ENCODE data around the gene PML. TPM values are rescaled to one million over a fixed set of nuclear protein-coding genes. Genes with fewer than 3 reads are reported as not detected.

PML gene
- total RNA-seq, 8 experiments from 2014 or later: 7.2 to 37.8 (median 12.6) TPM

- Histone ChIP-seq H3K4me3 (no peak overlapping the region), H3K27ac (no peak overlapping the region), H3K4me1 (replicated peaks in 1 of 2) (peaks cover 31% of the 10 kb centered on the region in 2 donors)
- ATAC-seq (replicated peaks in 6 of 8): no peak
- 78 to 93% methylated on average over 9 to 10 of the region's 13 CpGs; no CpG with 5 or more reads in 8 of the 10 experiments for WGBS, 10 experiments
- in situ Hi-C loops (cut with MboI; ENCODE audit: low pct_unique_long_range_greater_than_20kb in 2 of 9, low sequenced_read_pairs in 9 of 9, unreplicated experiment in 9 of 9): no loop called here
Observed at GRCh38 chr15:73988445-73988969, 6.0 kb upstream of the PML start.

GRCh38 chr15:73989001-73989798, 5.3 kb upstream of the PML start:
- WGBS, 10 experiments: 0 to 83% (median 63%) methylated on average over 1 to 7 of the region's 9 CpGs; no CpG with 5 or more reads in 3 of the 10 experiments
- peak in 2 of 8 experiments; percentile 20 to 49 for ATAC-seq (replicated peaks in 6 of 8)
- in situ Hi-C loops (cut with MboI; ENCODE audit: low pct_unique_long_range_greater_than_20kb in 2 of 9, low sequenced_read_pairs in 9 of 9, unreplicated experiment in 9 of 9): no loop called here
- H3K27ac ChIP-seq: no peak overlapping the region
- H3K4me3 ChIP-seq: no peak overlapping the region
- peaks cover 35% of the 10 kb centered on the region in 2 donors for H3K4me1 ChIP-seq (replicated peaks in 1 of 2)

- H3K27ac ChIP-seq: no peak overlapping the region
- peaks cover 33% of the 10 kb centered on the region in 2 donors for H3K4me1 ChIP-seq (replicated peaks in 1 of 2)
Observed at GRCh38 chr15:73990250-73991005, 4.1 kb upstream of the PML start.

GRCh38 chr15:73991260-73991659, 3.3 kb upstream of the PML start:
- WGBS, 10 experiments: 0 to 89% (median 50%) methylated on average over 1 to 3 of the region's 5 CpGs; no CpG with 5 or more reads in 4 of the 10 experiments
- ATAC-seq (replicated peaks in 6 of 8): peak in 2 of 8 experiments; percentile 4 to 21
- Histone ChIP-seq H3K4me3 (peak overlapping the region; percentile 60 to 96 (median 91)), H3K4me1 (replicated peaks in 1 of 2) (peaks cover 30 to 33% of the 10 kb centered on the region in 2 donors), H3K27ac (no peak overlapping the region)
- in situ Hi-C loops (cut with MboI; ENCODE audit: low pct_unique_long_range_greater_than_20kb in 2 of 9, low sequenced_read_pairs in 9 of 9, unreplicated experiment in 9 of 9): no loop called here

More at GRCh38 chr15:73990250-73991005, 4.1 kb upstream of the PML start:
- in situ Hi-C loops (cut with MboI; ENCODE audit: low pct_unique_long_range_greater_than_20kb in 2 of 9, low sequenced_read_pairs in 9 of 9, unreplicated experiment in 9 of 9): no loop called here
- H3K4me3 ChIP-seq: no peak overlapping the region
- WGBS, 10 experiments: 25 to 100% (median 82%) methylated on average over 1 to 8 of the region's 9 CpGs; no CpG with 5 or more reads in 3 of the 10 experiments
- ATAC-seq (replicated peaks in 6 of 8): no peak

- in situ Hi-C loops (cut with MboI; ENCODE audit: low pct_unique_long_range_greater_than_20kb in 2 of 9, low sequenced_read_pairs in 9 of 9, unreplicated experiment in 9 of 9): no loop called here
- ATAC-seq (replicated peaks in 6 of 8): peak; percentile 56 to 88 (median 84)
- H3K4me1 ChIP-seq (replicated peaks in 1 of 2): peaks cover 26% of the 10 kb centered on the region in 2 donors
- WGBS, 10 experiments: 0 to 10% (median 0%) methylated on average over 1 to 8 of the region's 72 CpGs; no CpG with 5 or more reads in 6 of the 10 experiments
- H3K27ac ChIP-seq: peak within 1 kb of the TSS; percentile 21 to 69
- H3K4me3 ChIP-seq: peak within 1 kb of the TSS; percentile 60 to 96 (median 91)
Observed at GRCh38 chr15:73991726-73992593, 2.6 kb upstream of the PML start, which contains the start of gene STOML1. STOML1 (minus strand) TSS chr15:73992295; CDS start chr15:73992223, 72 bp downstream.

- in situ Hi-C loops (cut with MboI; ENCODE audit: low pct_unique_long_range_greater_than_20kb in 2 of 9, low sequenced_read_pairs in 9 of 9, unreplicated experiment in 9 of 9): no loop called here
- peaks cover 26% of the 10 kb centered on the region in 2 donors for H3K4me1 ChIP-seq (replicated peaks in 1 of 2)
- no peak for ATAC-seq (replicated peaks in 6 of 8)
- H3K27ac ChIP-seq: no peak overlapping the region
- WGBS, 10 experiments: 82 to 100% (median 87%) methylated on average over 2 to 4 of the region's 5 CpGs; no CpG with 5 or more reads in 6 of the 10 experiments
- peak overlapping the region in 4 of 5 donors; percentile 82 to 96 (median 92) for H3K4me3 ChIP-seq
Observed at GRCh38 chr15:73992594-73992898, 2.0 kb upstream of the PML start.

GRCh38 chr15:73993211-73993994, 1.1 kb upstream of the PML start:
- Histone ChIP-seq H3K4me1 (replicated peaks in 1 of 2) (peaks cover 26% of the 10 kb centered on the region in 2 donors), H3K4me3 (peak overlapping the region; percentile 45 to 91 (median 80)), H3K27ac (no peak overlapping the region)
- ATAC-seq (replicated peaks in 6 of 8): no peak
- in situ Hi-C loops (cut with MboI; ENCODE audit: low pct_unique_long_range_greater_than_20kb in 2 of 9, low sequenced_read_pairs in 9 of 9, unreplicated experiment in 9 of 9): no loop called here
- WGBS, 10 experiments: 40 to 100% (median 90%) methylated on average over 1 to 3 of the region's 10 CpGs; no CpG with 5 or more reads in 3 of the 10 experiments

- H3K4me1 ChIP-seq (replicated peaks in 1 of 2): peaks cover 26% of the 10 kb centered on the region in 2 donors
- 0 to 33% (median 0%) methylated on average over 1 to 11 of the region's 18 CpGs; no CpG with 5 or more reads in 1 of the 10 experiments for WGBS, 10 experiments
- H3K4me3 ChIP-seq: peak overlapping the region; percentile 45 to 91 (median 80)
- ATAC-seq (replicated peaks in 6 of 8): peak; percentile 3 to 18 (median 10)
- H3K27ac ChIP-seq: peak overlapping the region in 1 of 2 donors; percentile 49
- in situ Hi-C loops (cut with MboI; ENCODE audit: low pct_unique_long_range_greater_than_20kb in 2 of 9, low sequenced_read_pairs in 9 of 9, unreplicated experiment in 9 of 9): no loop called here
Observed at GRCh38 chr15:73994912-73995622, 551 bp downstream of the PML start.

GRCh38 chr15:73996267-73996666, 1.8 kb downstream of the PML start:
- 0 to 100% (median 49%) methylated on average over 1 to 2 of the region's 2 CpGs; no CpG with 5 or more reads in 2 of the 10 experiments for WGBS, 10 experiments

GRCh38 chr15:73996939-73997338, 2.4 kb downstream of the PML start:
- Histone ChIP-seq H3K4me3 (no peak overlapping the region), H3K4me1 (replicated peaks in 1 of 2) (peaks cover 19% of the 10 kb centered on the region in 2 donors), H3K27ac (no peak overlapping the region)
- ATAC-seq (replicated peaks in 6 of 8): peak in 3 of 8 experiments; percentile 6 to 21 (median 21)
- 0 to 83% (median 66%) methylated on average over 1 to 5 of the region's 5 CpGs; no CpG with 5 or more reads in 1 of the 10 experiments for WGBS, 10 experiments
- in situ Hi-C loops (cut with MboI; ENCODE audit: low pct_unique_long_range_greater_than_20kb in 2 of 9, low sequenced_read_pairs in 9 of 9, unreplicated experiment in 9 of 9): no loop called here

More at GRCh38 chr15:73996267-73996666, 1.8 kb downstream of the PML start:
- in situ Hi-C loops (cut with MboI; ENCODE audit: low pct_unique_long_range_greater_than_20kb in 2 of 9, low sequenced_read_pairs in 9 of 9, unreplicated experiment in 9 of 9): no loop called here
- peaks cover 19 to 20% of the 10 kb centered on the region in 2 donors for H3K4me1 ChIP-seq (replicated peaks in 1 of 2)
- no peak overlapping the region for H3K27ac ChIP-seq
- H3K4me3 ChIP-seq: no peak overlapping the region
- ATAC-seq (replicated peaks in 6 of 8): no peak

GRCh38 chr15:73997986-73998385, 3.5 kb downstream of the PML start:
- in situ Hi-C loops (cut with MboI; ENCODE audit: low pct_unique_long_range_greater_than_20kb in 2 of 9, low sequenced_read_pairs in 9 of 9, unreplicated experiment in 9 of 9): no loop called here
- peaks cover 16% of the 10 kb centered on the region in 2 donors for H3K4me1 ChIP-seq (replicated peaks in 1 of 2)
- no peak for ATAC-seq (replicated peaks in 6 of 8)
- H3K4me3 ChIP-seq: no peak overlapping the region
- 92 to 100% (median 100%) methylated on average over 2 to 3 of the region's 27 CpGs; no CpG with 5 or more reads in 5 of the 10 experiments for WGBS, 10 experiments
- H3K27ac ChIP-seq: no peak overlapping the region

All from motor neuron (in vitro differentiated cells).